GM19193 (cell line): ENCODE data around the gene RIMKLB.

Source experiments
- POLR2A ChIP-seq: IDR thresholded peaks from 4 replicates; pipeline ENCODE4 v1.6.1; 2011; ENCODE audit not compliant: insufficient read depth, insufficient read length; ENCODE audit errors: extremely low read depth

Gene RIMKLB

GRCh38 chr12:8678661-8679111 lies 19.1 kb upstream of the RIMKLB start:
- no peak for TF ChIP-seq POLR2A

GRCh38 chr12:8680533-8680932 lies 17.3 kb upstream of the RIMKLB start:
- TF ChIP-seq POLR2A, result no peak

GRCh38 chr12:8681129-8681884 lies 16.5 kb upstream of the RIMKLB start:
- no peak for TF ChIP-seq POLR2A

GRCh38 chr12:8685051-8685450 lies 12.7 kb upstream of the RIMKLB start:
- no peak for TF ChIP-seq POLR2A

GRCh38 chr12:8687846-8688601 lies 9.8 kb upstream of the RIMKLB start:
- TF ChIP-seq POLR2A, result no peak

- no peak for TF ChIP-seq POLR2A
These were observed 8.1 kb upstream of the RIMKLB start for GRCh38 chr12:8689681-8690080.

GRCh38 chr12:8692573-8692972 lies 5.2 kb upstream of the RIMKLB start:
- no peak for TF ChIP-seq POLR2A

- no peak for TF ChIP-seq POLR2A
These were observed 2.7 kb upstream of the RIMKLB start for GRCh38 chr12:8695116-8695515.

- TF ChIP-seq POLR2A, result no peak
These were observed 1.2 kb upstream of the RIMKLB start for GRCh38 chr12:8696442-8697090.

GRCh38 chr12:8697120-8697475 lies 693 bp upstream of the RIMKLB start:
- no peak for TF ChIP-seq POLR2A

- no peak for TF ChIP-seq POLR2A
These were observed 501 bp downstream of the RIMKLB start for GRCh38 chr12:8698132-8698851.

- no peak for TF ChIP-seq POLR2A
These were observed 1.1 kb downstream of the RIMKLB start for GRCh38 chr12:8698879-8699278.

GRCh38 chr12:8699714-8700113 lies 1.9 kb downstream of the RIMKLB start:
- no peak for TF ChIP-seq POLR2A

GRCh38 chr12:8701046-8701660 lies 3.4 kb downstream of the RIMKLB start:
- TF ChIP-seq POLR2A, result no peak

GRCh38 chr12:8702159-8702558 lies 4.4 kb downstream of the RIMKLB start:
- TF ChIP-seq POLR2A, result no peak
